Measurements from ENCODE around the gene AK1.

DNA sequence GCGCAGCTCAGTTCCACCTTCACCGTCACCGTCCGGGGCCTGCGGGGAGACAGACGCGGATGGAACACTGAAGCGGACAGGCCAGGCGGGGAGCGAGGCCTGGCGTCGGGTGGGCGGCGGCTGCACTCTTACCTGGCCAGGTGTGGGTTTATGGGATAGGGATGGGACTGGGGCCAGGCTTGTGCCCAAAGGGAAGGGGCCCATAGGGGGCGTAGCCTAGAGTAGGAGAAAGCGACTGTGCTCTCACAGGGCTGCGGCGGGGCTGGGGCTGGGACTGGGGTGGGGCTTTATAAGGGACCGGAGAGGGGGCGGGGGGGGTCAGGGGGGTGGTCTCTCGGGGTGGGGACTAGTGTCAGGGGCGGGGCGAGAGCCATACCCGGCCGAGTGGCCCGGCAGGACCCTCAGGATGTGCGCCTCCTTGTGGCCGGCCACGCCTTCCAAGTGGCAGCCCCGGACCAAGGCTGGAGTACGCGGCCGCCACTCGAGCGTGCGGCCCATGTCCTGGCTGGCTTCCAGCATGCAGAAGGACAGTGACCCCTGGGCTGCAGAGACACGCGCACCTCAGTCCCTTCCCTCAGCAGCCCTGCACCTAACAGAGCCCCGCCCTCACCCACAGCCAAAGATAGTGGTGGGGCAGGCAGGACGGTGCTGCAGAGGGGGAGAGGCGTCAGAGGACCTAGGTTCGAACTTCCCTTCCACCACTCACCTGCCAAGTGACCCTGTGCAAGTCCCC is 52.0 kb downstream of the AK1 start:
- TF ChIP-seq MYC (IDR thresholded peaks at IDR 0.05; ENCODE audit: low read depth, low read length) (no peak), POLR2A (IDR thresholded peaks at IDR 0.05; ENCODE audit: low read depth, low read length) (no peak), EZH2 (IDR thresholded peaks at IDR 0.05; ENCODE audit: borderline replicate concordance, low read depth, low read length, severe bottlenecking) (no peak), POLR2AphosphoS5 (IDR thresholded peaks at IDR 0.05; ENCODE audit: insufficient read depth, low read depth, low read length) (peak; percentile 29), GATA2 (IDR thresholded peaks at IDR 0.05; ENCODE audit: insufficient read depth, insufficient read length, low read depth, low read length) (no peak)
- TF ChIP-seq, protein P1, sequence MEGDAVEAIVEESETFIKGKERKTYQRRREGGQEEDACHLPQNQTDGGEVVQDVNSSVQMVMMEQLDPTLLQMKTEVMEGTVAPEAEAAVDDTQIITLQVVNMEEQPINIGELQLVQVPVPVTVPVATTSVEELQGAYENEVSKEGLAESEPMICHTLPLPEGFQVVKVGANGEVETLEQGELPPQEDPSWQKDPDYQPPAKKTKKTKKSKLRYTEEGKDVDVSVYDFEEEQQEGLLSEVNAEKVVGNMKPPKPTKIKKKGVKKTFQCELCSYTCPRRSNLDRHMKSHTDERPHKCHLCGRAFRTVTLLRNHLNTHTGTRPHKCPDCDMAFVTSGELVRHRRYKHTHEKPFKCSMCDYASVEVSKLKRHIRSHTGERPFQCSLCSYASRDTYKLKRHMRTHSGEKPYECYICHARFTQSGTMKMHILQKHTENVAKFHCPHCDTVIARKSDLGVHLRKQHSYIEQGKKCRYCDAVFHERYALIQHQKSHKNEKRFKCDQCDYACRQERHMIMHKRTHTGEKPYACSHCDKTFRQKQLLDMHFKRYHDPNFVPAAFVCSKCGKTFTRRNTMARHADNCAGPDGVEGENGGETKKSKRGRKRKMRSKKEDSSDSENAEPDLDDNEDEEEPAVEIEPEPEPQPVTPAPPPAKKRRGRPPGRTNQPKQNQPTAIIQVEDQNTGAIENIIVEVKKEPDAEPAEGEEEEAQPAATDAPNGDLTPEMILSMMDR (IDR thresholded peaks at IDR 0.05; ENCODE audit: extremely low read depth in 1 of 2, insufficient read depth in 1 of 2, low read depth in 1 of 2, low read length in 2 of 2): peak; percentile 29 to 47
- TF ChIP-seq, protein P2, sequence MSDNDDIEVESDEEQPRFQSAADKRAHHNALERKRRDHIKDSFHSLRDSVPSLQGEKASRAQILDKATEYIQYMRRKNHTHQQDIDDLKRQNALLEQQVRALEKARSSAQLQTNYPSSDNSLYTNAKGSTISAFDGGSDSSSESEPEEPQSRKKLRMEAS (IDR thresholded peaks at IDR 0.05; ENCODE audit: insufficient read depth, insufficient read length): no peak

Data from endothelial cell of umbilical vein (primary cell).